Loucy (cell line): ENCODE measurements around the gene IGF2.

Experiments used
- H2AFZ ChIP-seq: fragments of 200-600 bp; sonication (generic); 2 replicates; pipeline ENCODE4 v1.6.0; 2016; ENCODE audit warnings: antibody characterized with exemption, mild to moderate bottlenecking, low read length, moderate library complexity
- H3F3A ChIP-seq: fragments of 200-600 bp; 2 replicates; pipeline ENCODE4 v1.6.0; 2016; ENCODE audit warnings: antibody characterized with exemption, low read depth, mild to moderate bottlenecking
- H3K27me3 ChIP-seq: fragments of 200-600 bp; sonication (generic); 2 replicates; pipeline ENCODE4 v1.6.1; 2014; ENCODE audit warnings: low read length, mild to moderate bottlenecking; ENCODE audit not compliant: insufficient read depth, poor library complexity, severe bottlenecking
- H3K36me3 ChIP-seq: fragments of 200-600 bp; sonication (generic); 2 replicates; pipeline ENCODE4 v1.6.1; 2016; ENCODE audit warnings: low read length; ENCODE audit not compliant: insufficient read depth
- H3K4me1 ChIP-seq: fragments of 200-600 bp; sonication (generic); 2 replicates; pipeline ENCODE4 v1.5.1; 2014; ENCODE audit warnings: low read length, mild to moderate bottlenecking; ENCODE audit not compliant: insufficient read depth, poor library complexity, severe bottlenecking
- H3K4me2 ChIP-seq: fragments of 200-600 bp; sonication (generic); 2 replicates; pipeline ENCODE4 v1.6.0; 2014; ENCODE audit warnings: antibody characterized with exemption, low read length, low read depth, mild to moderate bottlenecking; ENCODE audit not compliant: poor library complexity, severe bottlenecking
- H3K4me3 ChIP-seq: fragments of 200-600 bp; sonication (generic); 2 replicates; pipeline ENCODE4 v1.5.1; 2014; ENCODE audit warnings: low read length, mild to moderate bottlenecking, mixed read lengths; ENCODE audit not compliant: poor library complexity, severe bottlenecking
- H3K79me2 ChIP-seq: fragments of 200-600 bp; sonication (generic); 2 replicates; pipeline ENCODE4 v1.6.1; 2014; ENCODE audit warnings: low read length; ENCODE audit not compliant: insufficient read depth
- H3K9ac ChIP-seq: fragments of 200-600 bp; sonication (generic); 2 replicates; pipeline ENCODE4 v1.6.0; 2014; ENCODE audit warnings: mild to moderate bottlenecking, low read depth, low read length, moderate library complexity; ENCODE audit not compliant: poor library complexity, severe bottlenecking
- H3K9me2 ChIP-seq: fragments of 200-600 bp; sonication (generic); replicated peaks from 2 replicates; pipeline ENCODE4 v1.6.1; 2016; ENCODE audit warnings: low read depth, low read length, mixed read lengths
- H3K9me3 ChIP-seq: fragments of 200-600 bp; sonication (generic); 2 replicates; pipeline ENCODE4 v1.6.1; 2014; ENCODE audit warnings: mild to moderate bottlenecking, antibody characterized with exemption, low read length, low read depth; ENCODE audit not compliant: insufficient read depth
- H4K20me1 ChIP-seq: fragments of 200-600 bp; sonication (generic); 2 replicates; pipeline ENCODE4 v1.6.0; 2014; ENCODE audit warnings: antibody characterized with exemption, low read length, mild to moderate bottlenecking; ENCODE audit not compliant: insufficient read depth, poor library complexity, severe bottlenecking
- CTCF ChIP-seq: fragments of 200-600 bp; sonication (generic); conservative IDR thresholded peaks from 2 replicates; pipeline ENCODE4 v1.5.1; 2014; ENCODE audit warnings: mild to moderate bottlenecking, antibody characterized with exemption, low read length
- EZH2phosphoT487 ChIP-seq: fragments of 200-600 bp; IDR thresholded peaks from 2 replicates; pipeline ENCODE4 v1.6.1; 2018; ENCODE audit warnings: antibody characterized with exemption, mild to moderate bottlenecking, moderate library complexity, borderline replicate concordance

The IGF2 gene

GRCh38 chr11:2100361-2101170 lies 38.6 kb downstream of the IGF2 start:
- H3K4me3 ChIP-seq = no peak overlapping the region
- TF ChIP-seq CTCF (no peak), EZH2phosphoT487 (no peak)
- H3K27me3 ChIP-seq = no peaks in the 10 kb centered on the region
- no peaks in the 10 kb centered on the region for H3K79me2 ChIP-seq
- H2AFZ ChIP-seq = no peak overlapping the region
- no peak overlapping the region for H3K4me2 ChIP-seq
- no peaks in the 10 kb centered on the region for H3F3A ChIP-seq
- H3K36me3 ChIP-seq = no peaks in the 10 kb centered on the region
- H3K9me3 ChIP-seq = no peaks in the 10 kb centered on the region
- H3K4me1 ChIP-seq = no peaks in the 10 kb centered on the region
- no peaks in the 10 kb centered on the region for H4K20me1 ChIP-seq
- no peaks in the 10 kb centered on the region for H3K9me2 ChIP-seq
- H3K9ac ChIP-seq = no peak overlapping the region

GRCh38 chr11:2099516-2100349 lies 39.5 kb downstream of the IGF2 start:
- H3K4me3 ChIP-seq = no peak overlapping the region
- no peaks in the 10 kb centered on the region for H3K27me3 ChIP-seq
- H3K4me2 ChIP-seq = no peak overlapping the region
- H3K9me3 ChIP-seq = no peaks in the 10 kb centered on the region
- H2AFZ ChIP-seq = no peak overlapping the region
- H4K20me1 ChIP-seq = no peaks in the 10 kb centered on the region
- no peaks in the 10 kb centered on the region for H3K36me3 ChIP-seq
- H3K9me2 ChIP-seq = no peaks in the 10 kb centered on the region
- no peaks in the 10 kb centered on the region for H3K79me2 ChIP-seq
- no peak overlapping the region for H3K9ac ChIP-seq
- TF ChIP-seq CTCF = no peak
- no peak for TF ChIP-seq EZH2phosphoT487
- H3K4me1 ChIP-seq = no peaks in the 10 kb centered on the region
- H3F3A ChIP-seq = no peaks in the 10 kb centered on the region

GRCh38 chr11:2098691-2099515 lies 40.3 kb downstream of the IGF2 start:
- Histone ChIP-seq H3K4me1 (no peaks in the 10 kb centered on the region), H3K9me2 (no peaks in the 10 kb centered on the region), H3K9ac (no peak overlapping the region), H3K79me2 (no peaks in the 10 kb centered on the region), H3K9me3 (no peaks in the 10 kb centered on the region), H3K4me3 (no peak overlapping the region), H2AFZ (no peak overlapping the region), H3K36me3 (no peaks in the 10 kb centered on the region), H3K4me2 (no peak overlapping the region), H3F3A (no peaks in the 10 kb centered on the region), H3K27me3 (no peaks in the 10 kb centered on the region), H4K20me1 (no peaks in the 10 kb centered on the region)
- TF ChIP-seq EZH2phosphoT487 (no peak), CTCF (no peak)
